Fibroblast of lung (primary cell): ENCODE measurements around the gene PNKP. TPM values are rescaled to one million over a fixed set of nuclear protein-coding genes. Genes with fewer than 3 reads are reported as not detected.

Source experiments
- DNase-seq, 2 donors: peaks; one replicate each; pipeline versions ENCODE4 v3.0.0 to v3.0.0-alpha.2; 2010; ENCODE audit warnings: low read depth in 2 of 2
- H2AFZ ChIP-seq: 2 replicates; pipeline ENCODE4 v1.5.1; 2012; ENCODE audit warnings: low read length, control low read depth, inconsistent platforms
- H3K27ac ChIP-seq: 2 replicates; pipeline ENCODE4 v1.5.1; 2011; ENCODE audit warnings: low read length, control low read depth; ENCODE audit not compliant: insufficient read depth
- H3K27me3 ChIP-seq: 2 replicates; pipeline ENCODE4 v1.5.1; 2011; ENCODE audit warnings: mild to moderate bottlenecking, low read length; ENCODE audit not compliant: control insufficient read depth, insufficient read depth
- H3K36me3 ChIP-seq: 2 replicates; pipeline ENCODE4 v1.5.1; 2011; ENCODE audit warnings: low read length; ENCODE audit not compliant: control insufficient read depth, insufficient read depth
- H3K4me1 ChIP-seq: 2 replicates; pipeline ENCODE4 v1.5.1; 2011; ENCODE audit warnings: low read length; ENCODE audit not compliant: control insufficient read depth, insufficient read depth; ENCODE audit errors: extremely low read depth
- H3K4me2 ChIP-seq: 2 replicates; pipeline ENCODE4 v1.5.1; 2011; ENCODE audit warnings: low read length, control low read depth; ENCODE audit not compliant: insufficient read depth; ENCODE audit errors: extremely low read depth
- H3K4me3 ChIP-seq, 4 experiments: fragments of 200-600 bp in 1 of 4; sonication (generic) in 1 of 4; replicated peaks in 1 of 4; 2 replicates each; pipeline ENCODE4 v1.5.1; 2011 to 2016; ENCODE audit warnings: low read length in 4 of 4, low read depth in 3 of 4, mild to moderate bottlenecking in 3 of 4, control low read depth in 2 of 4, inconsistent platforms in 1 of 4, mixed read lengths in 1 of 4; ENCODE audit not compliant: insufficient read depth in 1 of 4; ENCODE audit errors: control extremely low read depth in 1 of 4
- H3K79me2 ChIP-seq: 2 replicates; pipeline ENCODE4 v1.5.1; 2012; ENCODE audit warnings: mild to moderate bottlenecking, low read length, inconsistent platforms; ENCODE audit not compliant: control insufficient read depth, insufficient read depth
- H3K9ac ChIP-seq: 2 replicates; pipeline ENCODE4 v1.5.1; 2011; ENCODE audit warnings: mild to moderate bottlenecking, low read length, control low read depth; ENCODE audit not compliant: insufficient read depth
- H3K9me3 ChIP-seq: 2 replicates; pipeline ENCODE4 v1.5.1; 2012; ENCODE audit warnings: low read depth, low read length; ENCODE audit not compliant: control insufficient read depth, insufficient read depth
- H4K20me1 ChIP-seq: 2 replicates; pipeline ENCODE4 v1.5.1; 2011; ENCODE audit warnings: low read length; ENCODE audit not compliant: control insufficient read depth, insufficient read depth; ENCODE audit errors: extremely low read depth
- CTCF ChIP-seq, 2 donors: IDR thresholded peaks in 1 of 2; conservative IDR thresholded peaks in 1 of 2; 1 replicate in 1 of 2; 2 replicates in 1 of 2; pipeline ENCODE4 v1.5.1; 2011 to 2012; ENCODE audit warnings: low read length in 2 of 2, control low read depth in 1 of 2, inconsistent platforms in 1 of 2, low read depth in 1 of 2, mild to moderate bottlenecking in 1 of 2
- EZH2 ChIP-seq: IDR thresholded peaks from 2 replicates; pipeline ENCODE4 v1.5.1; 2012; ENCODE audit warnings: low read length, control low read depth, mild to moderate bottlenecking; ENCODE audit errors: missing control alignments
- polyA plus RNA-seq, 2 donors: library from polyadenylated mRNA; depleted of rRNA in 1 of 2; stranded (reverse) in 1 of 2; unstranded in 1 of 2; fragments of >200 nt; gene quantifications; 2 replicates each; pipeline ENCODE4 v1.2.1, GENCODE V29; 2011 to 2012; ENCODE audit warnings: missing spikeins in 1 of 2
- total RNA-seq: library from RNA; depleted of rRNA; stranded (reverse); fragments of >200 nt; gene quantifications from 2 replicates; pipeline ENCODE4 v1.2.1, GENCODE V29; 2014

Gene PNKP
- total and polyA plus RNA-seq, 2 donors (not counting 1 experiment from before 2014, with no cell fraction given) = 11.0 to 32.9 TPM

- no peaks in the 10 kb centered on the region for H3K27me3 ChIP-seq
- H3K79me2 ChIP-seq = peaks cover 25% of the 10 kb centered on the region
- no peak overlapping the region for H3K9ac ChIP-seq
- H3K4me3 ChIP-seq = no peak overlapping the region
- H3K9me3 ChIP-seq = no peaks in the 10 kb centered on the region
- TF ChIP-seq EZH2 (no peak), CTCF (conservative IDR thresholded peaks at IDR 0.05 in 1 of 2, IDR thresholded peaks at IDR 0.05 in 1 of 2; ENCODE audit: low read depth in 1 of 2, low read length in 2 of 2) (no peak)
- no peak overlapping the region for H3K4me2 ChIP-seq
- H3K4me1 ChIP-seq = peaks cover 12% of the 10 kb centered on the region
- no peak for DNase-seq
- no peak overlapping the region for H3K27ac ChIP-seq
- peaks cover 2% of the 10 kb centered on the region for H4K20me1 ChIP-seq
- no peak overlapping the region for H2AFZ ChIP-seq
- H3K36me3 ChIP-seq = peaks cover 40% of the 10 kb centered on the region
Observed at GRCh38 chr19:49855676-49856573, 11.5 kb downstream of the PNKP start.

- peaks cover 34% of the 10 kb centered on the region for H3K36me3 ChIP-seq
- H3K9ac ChIP-seq = no peak overlapping the region
- H3K4me1 ChIP-seq = peaks cover 13% of the 10 kb centered on the region
- DNase-seq = no peak
- H2AFZ ChIP-seq = no peak overlapping the region
- H3K4me3 ChIP-seq = no peak overlapping the region
- H3K27me3 ChIP-seq = no peaks in the 10 kb centered on the region
- no peaks in the 10 kb centered on the region for H3K9me3 ChIP-seq
- H3K4me2 ChIP-seq = no peak overlapping the region
- TF ChIP-seq EZH2 = no peak
- TF ChIP-seq CTCF (conservative IDR thresholded peaks at IDR 0.05 in 1 of 2, IDR thresholded peaks at IDR 0.05 in 1 of 2; ENCODE audit: low read depth in 1 of 2, low read length in 2 of 2) = no peak
- H3K27ac ChIP-seq = no peak overlapping the region
- peaks cover 25% of the 10 kb centered on the region for H3K79me2 ChIP-seq
- peaks cover 2% of the 10 kb centered on the region for H4K20me1 ChIP-seq
Observed at GRCh38 chr19:49855277-49855675, 12.1 kb downstream of the PNKP start.

- DNase-seq = no peak
- Histone ChIP-seq H3K79me2 (peaks cover 25% of the 10 kb centered on the region), H3K27ac (no peak overlapping the region), H3K36me3 (peaks cover 27% of the 10 kb centered on the region), H3K9me3 (no peaks in the 10 kb centered on the region), H3K4me1 (peaks cover 14% of the 10 kb centered on the region), H3K4me2 (no peak overlapping the region), H2AFZ (no peak overlapping the region), H4K20me1 (peaks cover 2% of the 10 kb centered on the region), H3K27me3 (no peaks in the 10 kb centered on the region), H3K9ac (no peak overlapping the region), H3K4me3 (no peak overlapping the region)
- no peak for TF ChIP-seq CTCF (conservative IDR thresholded peaks at IDR 0.05 in 1 of 2, IDR thresholded peaks at IDR 0.05 in 1 of 2; ENCODE audit: low read depth in 1 of 2, low read length in 2 of 2)
- no peak for TF ChIP-seq EZH2
Observed at GRCh38 chr19:49854378-49855263, 12.8 kb downstream of the PNKP start.
